ENCODE data around the gene WDHD1. TPM values are rescaled to one million over a fixed set of nuclear protein-coding genes. Genes with fewer than 3 reads are reported as not detected.

The WDHD1 gene
- total RNA-seq, 1 experiment from 2014 or later = 45.9 TPM

GRCh38 chr14:55000381-55000780, 26.5 kb downstream of the WDHD1 start:
- CTCF ChIA-PET = no interaction called here
- intact Hi-C loops (cut with micrococcal nuclease) = no loop called here
- ATAC-seq (no peak), DNase-seq (no peak)
- Histone ChIP-seq H3K9me3 (ENCODE audit: low read length) (no peaks in the 10 kb centered on the region), H3K36me3 (ENCODE audit: low read depth, low read length) (peaks cover 54% of the 10 kb centered on the region), H2AFZ (ENCODE audit: low read length) (no peak overlapping the region), H3K79me2 (ENCODE audit: low read length) (no peaks in the 10 kb centered on the region), H3K9ac (ENCODE audit: low read length) (no peak overlapping the region), H3K4me1 (ENCODE audit: insufficient read depth, low read length) (no peaks in the 10 kb centered on the region), H3K4me2 (ENCODE audit: low read length) (no peak overlapping the region), H3K9me2 (replicated peaks; ENCODE audit: low read length) (no peaks in the 10 kb centered on the region), H3K4me3 (ENCODE audit: low read length) (no peak overlapping the region), H4K20me1 (ENCODE audit: low read length) (no peaks in the 10 kb centered on the region), H3F3A (ENCODE audit: low read length, unreplicated experiment) (no peaks in the 10 kb centered on the region), H3K27me3 (ENCODE audit: low read length) (no peaks in the 10 kb centered on the region), H3K27ac (ENCODE audit: low read length) (no peak overlapping the region)
- TF ChIP-seq EZH2 (IDR thresholded peaks at IDR 0.05; ENCODE audit: low read length, unreplicated experiment) (no peak), CTCF (conservative IDR thresholded peaks at IDR 0.05; ENCODE audit: low read depth, low read length) (no peak), EZH2phosphoT487 (IDR thresholded peaks at IDR 0.05; ENCODE audit: borderline replicate concordance, low read length) (no peak)
- POLR2A ChIA-PET (ENCODE audit: unreplicated experiment) = no interaction called here
- no TSS peak for BruUV-seq (replicated peaks)

- no peaks in the 10 kb centered on the region for H3K27me3 ChIP-seq (ENCODE audit: low read length)
- no TSS peak for BruUV-seq (replicated peaks)
- no peak overlapping the region for H3K4me2 ChIP-seq (ENCODE audit: low read length)
- intact Hi-C loops (cut with micrococcal nuclease) = loop anchor here (10.0 kb wide), 1 partner anchor 480 kb away; the partner anchor contains the start of gene CGRRF1
- no peak overlapping the region for H2AFZ ChIP-seq (ENCODE audit: low read length)
- no peak for TF ChIP-seq EZH2 (IDR thresholded peaks at IDR 0.05; ENCODE audit: low read length, unreplicated experiment)
- TF ChIP-seq EZH2phosphoT487 (IDR thresholded peaks at IDR 0.05; ENCODE audit: borderline replicate concordance, low read length) = no peak
- TF ChIP-seq CTCF (conservative IDR thresholded peaks at IDR 0.05; ENCODE audit: low read depth, low read length) = no peak
- no peak overlapping the region for H3K4me3 ChIP-seq (ENCODE audit: low read length)
- ChIA-PET POLR2A (ENCODE audit: unreplicated experiment) (no interaction called here), CTCF (no interaction called here)
- no peaks in the 10 kb centered on the region for H4K20me1 ChIP-seq (ENCODE audit: low read length)
- H3K79me2 ChIP-seq (ENCODE audit: low read length) = no peaks in the 10 kb centered on the region
- H3K4me1 ChIP-seq (ENCODE audit: insufficient read depth, low read length) = no peaks in the 10 kb centered on the region
- peaks cover 58% of the 10 kb centered on the region for H3K36me3 ChIP-seq (ENCODE audit: low read depth, low read length)
- no peak overlapping the region for H3K27ac ChIP-seq (ENCODE audit: low read length)
- H3K9me3 ChIP-seq (ENCODE audit: low read length) = no peaks in the 10 kb centered on the region
- H3F3A ChIP-seq (ENCODE audit: low read length, unreplicated experiment) = no peaks in the 10 kb centered on the region
- ATAC-seq (no peak), DNase-seq (no peak)
- no peaks in the 10 kb centered on the region for H3K9me2 ChIP-seq (replicated peaks; ENCODE audit: low read length)
- no peak overlapping the region for H3K9ac ChIP-seq (ENCODE audit: low read length)
These were observed 41.7 kb downstream of the WDHD1 start for GRCh38 chr14:54985156-54985555.

- ChIA-PET CTCF (interaction anchor here (1.4 kb wide), 1 partner anchor 45 kb away, joined by 4 read pairs; the partner anchor contains the start of genes SOCS4 and WDHD1), POLR2A (ENCODE audit: unreplicated experiment) (interaction anchor here (0.6 kb wide), 1 partner anchor 189 kb away, joined by 4 read pairs; no protein-coding TSS in a partner anchor)
- H3K79me2 ChIP-seq (ENCODE audit: low read length) = no peaks in the 10 kb centered on the region
- no peaks in the 10 kb centered on the region for H3K27me3 ChIP-seq (ENCODE audit: low read length)
- peak; percentile 42 for DNase-seq
- H3K4me1 ChIP-seq (ENCODE audit: insufficient read depth, low read length) = no peaks in the 10 kb centered on the region
- H4K20me1 ChIP-seq (ENCODE audit: low read length) = no peaks in the 10 kb centered on the region
- intact Hi-C loops (cut with micrococcal nuclease) = loop anchor here (5.0 to 10.0 kb wide), 2 partner anchors 419 to 477 kb away; partner anchors contain the start of gene CGRRF1
- peaks cover 4% of the 10 kb centered on the region for H3F3A ChIP-seq (ENCODE audit: low read length, unreplicated experiment)
- H3K27ac ChIP-seq (ENCODE audit: low read length) = no peak overlapping the region
- no peak overlapping the region for H3K9ac ChIP-seq (ENCODE audit: low read length)
- no TSS peak for BruUV-seq (replicated peaks)
- TF ChIP-seq EZH2phosphoT487 (IDR thresholded peaks at IDR 0.05; ENCODE audit: borderline replicate concordance, low read length) (no peak), CTCF (conservative IDR thresholded peaks at IDR 0.05; ENCODE audit: low read depth, low read length) (peak; percentile 59), EZH2 (IDR thresholded peaks at IDR 0.05; ENCODE audit: low read length, unreplicated experiment) (no peak)
- H3K36me3 ChIP-seq (ENCODE audit: low read depth, low read length) = peaks cover 60% of the 10 kb centered on the region; the same call in 1 of the 2 replicates
- H3K4me2 ChIP-seq (ENCODE audit: low read length) = no peak overlapping the region
- no peak overlapping the region for H3K4me3 ChIP-seq (ENCODE audit: low read length)
- H2AFZ ChIP-seq (ENCODE audit: low read length) = no peak overlapping the region
- no peaks in the 10 kb centered on the region for H3K9me2 ChIP-seq (replicated peaks; ENCODE audit: low read length)
- H3K9me3 ChIP-seq (ENCODE audit: low read length) = no peaks in the 10 kb centered on the region
- no peak for ATAC-seq
These were observed 45.2 kb downstream of the WDHD1 start for GRCh38 chr14:54981698-54982097.

Data from PC-3 (cell line).